GM23338 (cell line): ENCODE measurements around the gene PSMD3. TPM values are rescaled to one million over a fixed set of nuclear protein-coding genes. Genes with fewer than 3 reads are reported as not detected.

Experiments used
- ATAC-seq: fragments of 200-7000 bp; cut with Tn5 transposase; 3 replicates; pipeline ENCODE4 v1.9.1; 2020
- DNase-seq: peaks from one replicate; pipeline ENCODE4 v3.0.0-alpha.2; 2015; ENCODE audit warnings: low spot score
- H2AFZ ChIP-seq: fragments of 200-600 bp; sonication (generic); 2 replicates; pipeline ENCODE4 v1.8.0; 2016; ENCODE audit warnings: antibody characterized with exemption, mild to moderate bottlenecking, moderate library complexity
- H3F3A ChIP-seq: fragments of 200-600 bp; sonication (generic); replicated peaks from 2 replicates; pipeline ENCODE4 v1.8.0; 2017; ENCODE audit warnings: antibody characterized with exemption, mixed run types, low read depth
- H3K27ac ChIP-seq: fragments of 200-600 bp; sonication (generic); 2 replicates; pipeline ENCODE4 v1.6.1; 2016; ENCODE audit warnings: low read depth
- H3K27me3 ChIP-seq: fragments of 200-600 bp; sonication (generic); 2 replicates; pipeline ENCODE4 v1.8.0; 2016; ENCODE audit warnings: mild to moderate bottlenecking, mixed run types, moderate library complexity; ENCODE audit not compliant: insufficient read depth
- H3K36me3 ChIP-seq: fragments of 200-600 bp; sonication (generic); 2 replicates; pipeline ENCODE4 v1.8.0; 2016; ENCODE audit warnings: mild to moderate bottlenecking; ENCODE audit not compliant: insufficient read depth
- H3K4me1 ChIP-seq: fragments of 200-600 bp; sonication (generic); 2 replicates; pipeline ENCODE4 v1.8.0; 2016; ENCODE audit warnings: mild to moderate bottlenecking, moderate library complexity; ENCODE audit not compliant: insufficient read depth
- H3K4me2 ChIP-seq: fragments of 200-600 bp; sonication (generic); 2 replicates; pipeline ENCODE4 v1.7.1; 2017; ENCODE audit warnings: mixed run types
- H3K4me3 ChIP-seq: fragments of 200-600 bp; sonication (generic); 2 replicates; pipeline ENCODE4 v1.6.1; 2016; ENCODE audit warnings: mixed run types
- H3K79me2 ChIP-seq: fragments of 200-600 bp; sonication (generic); replicated peaks from 2 replicates; pipeline ENCODE4 v1.8.0; 2017; ENCODE audit warnings: mild to moderate bottlenecking; ENCODE audit not compliant: insufficient read depth
- H3K9me2 ChIP-seq: fragments of 200-600 bp; sonication (generic); 2 replicates; pipeline ENCODE4 v1.8.0; 2017; ENCODE audit not compliant: insufficient read depth
- H4K20me1 ChIP-seq: fragments of 200-600 bp; sonication (generic); replicated peaks from 2 replicates; pipeline ENCODE4 v1.8.0; 2017; ENCODE audit warnings: mild to moderate bottlenecking; ENCODE audit not compliant: insufficient read depth
- H3K27ac Mint-ChIP-seq: 2 replicates; pipeline ENCODE4 v1.8.0; 2020; ENCODE audit warnings: inconsistent platforms, mild to moderate bottlenecking, moderate library complexity, mixed read lengths
- H3K27me3 Mint-ChIP-seq: 3 replicates; pipeline ENCODE4 v1.8.0; 2022; ENCODE audit warnings: low read depth, mild to moderate bottlenecking, moderate library complexity, mixed read lengths, inconsistent platforms; ENCODE audit not compliant: insufficient read depth, poor library complexity
- H3K36me3 Mint-ChIP-seq: 3 replicates; pipeline ENCODE4 v1.8.0; 2021; ENCODE audit warnings: low read depth, mild to moderate bottlenecking, inconsistent platforms, moderate library complexity, mixed read lengths
- H3K4me1 Mint-ChIP-seq: 3 replicates; pipeline ENCODE4 v1.8.0; 2020; ENCODE audit warnings: mild to moderate bottlenecking, inconsistent platforms, mixed read lengths
- H3K4me3 Mint-ChIP-seq: 3 replicates; pipeline ENCODE4 v1.8.0; 2021; ENCODE audit warnings: moderate library complexity, mild to moderate bottlenecking, inconsistent platforms, mixed read lengths
- H3K9me3 Mint-ChIP-seq: 3 replicates; pipeline ENCODE4 v1.8.0; 2020; ENCODE audit warnings: moderate library complexity, mild to moderate bottlenecking, inconsistent platforms, mixed read lengths
- CREB1 ChIP-seq: fragments of 250-450 bp; sonication (Bioruptor Pico); IDR thresholded peaks from 2 replicates; pipeline ENCODE4 v1.5.0; 2020; ENCODE audit warnings: low read depth, mild to moderate bottlenecking, moderate library complexity
- CTCF ChIP-seq, 2 experiments: fragments of 200-600 bp in 1 of 2; sonication (generic) in 1 of 2; conservative IDR thresholded peaks; 2 replicates each; pipeline versions ENCODE4 v1.5.1 to v1.6.1; 2016 to 2017; ENCODE audit warnings: antibody characterized with exemption in 2 of 2, low read depth in 2 of 2, mild to moderate bottlenecking in 2 of 2, moderate library complexity in 1 of 2
- ETS1 ChIP-seq: IDR thresholded peaks from 2 replicates; pipeline ENCODE4 v1.6.1; 2016; ENCODE audit warnings: antibody characterized with exemption
- EZH2 ChIP-seq: fragments of 200-600 bp; sonication (generic); IDR thresholded peaks from one replicate; pipeline ENCODE4 v1.8.0; 2017; ENCODE audit warnings: antibody characterized with exemption, mild to moderate bottlenecking, low read depth; ENCODE audit not compliant: unreplicated experiment
- EZH2phosphoT487 ChIP-seq: fragments of 200-600 bp; sonication (generic); IDR thresholded peaks from one replicate; pipeline ENCODE4 v1.8.1; 2018; ENCODE audit warnings: antibody characterized with exemption; ENCODE audit not compliant: unreplicated experiment
- NANOG ChIP-seq: IDR thresholded peaks from 2 replicates; pipeline ENCODE4 v1.6.1; 2016; ENCODE audit warnings: antibody characterized with exemption, borderline replicate concordance
- POLR2AphosphoS5 ChIP-seq: IDR thresholded peaks from 2 replicates; pipeline ENCODE4 v1.6.1; 2016; ENCODE audit warnings: antibody characterized with exemption, low read depth
- REST ChIP-seq: IDR thresholded peaks from one replicate; pipeline ENCODE4 v1.6.1; 2018; ENCODE audit warnings: antibody characterized with exemption; ENCODE audit not compliant: unreplicated experiment
- STAT1 ChIP-seq: IDR thresholded peaks from one replicate; pipeline ENCODE4 v1.6.1; 2016; ENCODE audit warnings: antibody characterized with exemption; ENCODE audit not compliant: unreplicated experiment
- ZNF114 ChIP-seq: fragments of 250-450 bp; sonication (Bioruptor Pico); IDR thresholded peaks from 2 replicates; pipeline ENCODE4 v1.5.0; 2020; ENCODE audit warnings: mild to moderate bottlenecking, moderate library complexity
- ZNF331 ChIP-seq: fragments of 250-450 bp; sonication (Bioruptor Pico); IDR thresholded peaks from 2 replicates; pipeline ENCODE4 v1.5.0; 2020; ENCODE audit warnings: low read depth, mild to moderate bottlenecking, moderate library complexity
- ZNF462 ChIP-seq: fragments of 250-450 bp; sonication (Bioruptor Pico); IDR thresholded peaks from 2 replicates; pipeline ENCODE4 v1.5.0; 2020; ENCODE audit warnings: mild to moderate bottlenecking, moderate library complexity
- polyA plus RNA-seq: library from polyadenylated mRNA; unstranded; fragments of >200 nt; fragmentation: Nextera tagmentation; extraction: Ambion mirVana; gene quantifications from 2 replicates; pipeline ENCODE4 v1.2.1, GENCODE V29; 2016
- total RNA-seq: library from RNA; depleted of rRNA; stranded (reverse); fragments of >200 nt; shearing (Covaris generic); gene quantifications from 2 replicates; pipeline ENCODE4 v1.2.3, GENCODE V29; 2014

The PSMD3 gene
- total and polyA plus RNA-seq, 2 experiments from 2014 or later = 112 to 217 TPM

GRCh38 chr17:40019140-40019991 lies 38.8 kb downstream of the PSMD3 start:
- H3K79me2 ChIP-seq = no peaks in the 10 kb centered on the region
- DNase-seq (peak; percentile 43), ATAC-seq (peak; percentile 36)
- H3K27ac ChIP-seq = no peak overlapping the region
- peaks cover under 1% of the 10 kb centered on the region; the same call in 1 of the 2 replicates for H3F3A ChIP-seq
- H3K4me3 ChIP-seq = peak overlapping the region; percentile 30; the same call in 1 of the 2 replicates
- H3K4me3 Mint-ChIP-seq = peak overlapping the region; percentile 53; the same call in 2 of the 3 replicates
- no peaks in the 10 kb centered on the region for H4K20me1 ChIP-seq
- H3K27me3 ChIP-seq = no peaks in the 10 kb centered on the region
- peaks cover 35% of the 10 kb centered on the region for H3K36me3 Mint-ChIP-seq
- no peaks in the 10 kb centered on the region for H3K9me2 ChIP-seq
- H3K4me1 ChIP-seq = peaks cover 28% of the 10 kb centered on the region
- peak overlapping the region; percentile 71; the same call in 1 of the 2 replicates for H3K4me2 ChIP-seq
- no peak overlapping the region for H2AFZ ChIP-seq
- H3K27me3 Mint-ChIP-seq = peaks cover 21% of the 10 kb centered on the region
- peaks cover 3% of the 10 kb centered on the region; the same call in 1 of the 2 replicates for H3K36me3 ChIP-seq
- no peaks in the 10 kb centered on the region for H3K9me3 Mint-ChIP-seq
- peaks cover 39% of the 10 kb centered on the region for H3K4me1 Mint-ChIP-seq
- peak overlapping the region; percentile 90; the same call in 1 of the 2 replicates for H3K27ac Mint-ChIP-seq
- TF ChIP-seq EZH2phosphoT487 (no peak), ZNF331 (CRISPR knock-in tag) (no peak), ZNF114 (CRISPR knock-in tag) (no peak), CREB1 (CRISPR knock-in tag) (no peak), REST (no peak), EZH2 (no peak), POLR2AphosphoS5 (no peak), ETS1 (no peak), CTCF (conservative IDR thresholded peaks at IDR 0.05; ENCODE audit: low read depth in 2 of 2) (no peak; a peak in 1 of 4 replicates), STAT1 (no peak), NANOG (no peak), ZNF462 (CRISPR knock-in tag) (no peak)
